HG02571 (cell line): ENCODE measurements around the gene TMEM107.
"Not testable (repeated sequence)": the region's sequence is repeated elsewhere in the genome, so short reads cannot be mapped to it uniquely, and the experiment has no call there.

Experiments
- ATAC-seq: cut with Tn5 transposase; IDR thresholded peaks from one replicate; pipeline ENCODE4 v1.9.1; 2021; ENCODE audit warnings: mild to moderate bottlenecking, moderate library complexity; ENCODE audit not compliant: unreplicated experiment

TMEM107 gene

DNA sequence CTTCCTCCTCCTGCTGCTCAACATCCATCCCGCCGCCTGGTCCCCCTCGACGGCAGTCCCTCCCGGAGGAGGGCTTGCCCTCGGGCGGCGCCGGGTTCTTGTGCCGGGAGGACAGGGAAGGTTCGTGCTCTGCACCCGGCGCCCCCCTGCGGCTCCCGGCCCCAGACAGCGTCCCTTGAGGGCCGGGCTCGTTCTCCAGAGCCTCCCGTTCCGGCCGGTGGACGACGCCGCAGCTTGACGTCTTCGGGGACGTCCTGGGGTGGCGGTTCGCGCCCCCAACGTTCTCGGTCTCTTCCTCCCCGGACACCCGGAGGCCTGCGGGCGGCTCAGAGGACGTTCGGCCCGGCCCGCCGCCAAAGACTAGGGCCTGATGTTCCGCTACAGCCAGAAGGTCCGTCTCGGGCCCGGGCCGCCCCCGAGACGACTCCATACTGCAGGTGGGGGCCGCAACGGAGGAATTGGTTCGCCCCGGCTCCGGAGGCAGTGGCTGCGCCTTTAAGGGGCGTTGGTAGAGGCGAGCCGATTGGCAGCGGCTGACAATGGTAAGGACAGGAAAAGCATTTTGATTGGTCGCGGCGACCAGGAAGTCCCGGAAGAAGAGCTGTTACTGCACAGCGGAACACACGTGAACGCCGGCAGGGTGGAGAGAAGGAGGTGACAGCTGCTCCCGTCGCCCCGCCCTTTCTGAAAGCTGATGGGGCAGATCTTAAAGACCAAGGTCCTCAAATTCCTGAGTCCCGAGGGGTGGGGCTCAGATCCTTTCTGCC lies 13.7 kb upstream of the TMEM107 start, which contains the start of gene BORCS6:
TSS of gene BORCS6 (minus strand) at position 470 of the 767 bp plus-strand sequence. CDS start at position 430, 40 bp downstream.
- ATAC-seq, result peak; percentile 42

DNA sequence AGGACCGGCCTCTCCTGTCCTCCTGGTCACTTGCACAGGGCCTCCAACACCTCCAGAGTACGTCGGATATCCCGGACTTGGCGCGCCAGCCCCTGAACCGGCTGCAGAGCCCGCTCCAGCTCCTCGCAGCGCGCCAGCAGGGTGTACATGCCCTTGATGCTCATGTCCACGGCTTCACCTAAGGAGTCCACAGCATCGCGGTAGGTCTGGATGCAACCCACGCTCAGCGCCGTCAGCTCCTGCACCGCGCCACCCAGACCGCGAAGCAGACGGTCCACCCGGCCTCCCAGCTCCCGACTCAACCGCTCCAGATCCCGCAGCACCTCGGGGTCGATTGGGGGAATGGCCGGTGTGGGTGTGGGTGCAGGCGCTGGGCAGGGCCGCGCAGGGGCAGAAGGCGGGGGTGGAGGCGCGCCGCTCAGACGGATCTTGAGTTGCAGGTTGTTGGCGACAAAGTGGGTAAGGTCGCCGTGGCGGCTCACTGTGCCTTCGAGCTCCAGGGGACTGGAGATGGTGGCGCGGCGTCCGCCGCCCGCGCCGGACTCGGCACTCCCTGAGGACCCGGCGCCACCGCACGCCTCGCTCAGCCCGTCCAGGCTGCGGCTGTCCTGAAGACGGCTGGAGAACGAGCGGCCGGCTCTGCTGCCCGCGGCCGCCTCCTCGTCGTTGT lies 13.0 kb upstream of the TMEM107 start:
- ATAC-seq, result no peak

DNA sequence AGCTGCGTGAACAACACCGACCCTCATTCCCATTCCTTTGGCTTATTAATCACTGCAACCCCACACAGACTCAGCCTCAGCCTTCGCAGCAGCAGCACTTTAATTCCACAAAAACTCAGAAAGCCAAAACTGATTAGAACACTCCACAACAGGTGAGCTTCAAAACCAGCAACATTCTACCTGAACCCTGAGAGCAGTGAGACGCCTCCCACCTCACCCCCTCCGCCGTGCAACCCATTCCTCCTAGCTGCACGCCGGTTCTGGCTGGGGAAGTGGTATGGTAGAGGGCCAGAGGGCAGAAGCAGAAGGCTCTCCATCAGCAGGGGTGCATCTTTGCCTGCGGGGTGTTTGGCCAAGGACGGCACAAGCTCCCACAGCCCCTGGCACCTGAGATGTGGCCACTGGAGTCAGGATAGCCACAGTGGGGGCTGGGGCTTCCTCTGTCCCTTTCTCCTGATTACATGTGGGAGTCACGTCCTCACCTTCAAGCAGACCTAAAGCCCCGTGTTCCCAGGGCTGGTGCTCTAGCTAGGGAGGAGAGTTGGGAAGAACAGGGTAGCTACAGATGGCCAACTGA lies 12.2 kb upstream of the TMEM107 start:
- ATAC-seq, result no peak

DNA sequence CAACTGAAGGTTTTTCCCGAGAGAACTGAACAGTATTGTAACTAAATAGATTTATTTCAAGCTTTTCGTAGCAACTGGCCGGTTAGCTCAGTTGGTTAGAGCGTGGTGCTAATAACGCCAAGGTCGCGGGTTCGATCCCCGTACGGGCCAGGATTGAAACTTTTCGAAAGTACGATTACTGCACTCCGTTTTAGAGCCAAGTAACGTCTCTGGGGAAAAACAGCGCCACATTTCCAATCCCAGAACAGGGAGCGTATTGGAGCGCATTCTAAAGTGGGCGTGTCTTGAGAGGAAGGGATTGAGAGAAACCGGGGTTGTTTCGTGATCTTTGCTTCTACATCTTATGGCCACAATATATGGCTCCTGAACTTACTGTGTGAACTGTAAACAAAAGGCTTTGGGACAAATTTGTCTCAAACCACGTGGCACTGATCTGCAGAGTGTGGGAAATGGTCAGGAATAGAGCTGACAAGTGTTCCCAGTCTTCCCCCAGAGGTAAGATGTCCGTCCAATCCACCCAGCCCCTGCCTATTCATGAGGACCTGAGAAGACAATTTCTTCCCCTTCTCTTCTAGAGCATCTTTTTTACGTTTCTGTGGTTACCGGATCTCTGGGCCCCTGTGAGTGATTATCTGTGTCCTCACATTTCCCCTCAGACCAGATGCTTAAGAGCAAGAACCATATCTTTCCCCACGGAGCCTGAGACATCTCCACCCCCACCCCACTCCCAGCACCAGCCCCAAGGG lies 11.5 kb upstream of the TMEM107 start:
- peak; percentile 23 for ATAC-seq

DNA sequence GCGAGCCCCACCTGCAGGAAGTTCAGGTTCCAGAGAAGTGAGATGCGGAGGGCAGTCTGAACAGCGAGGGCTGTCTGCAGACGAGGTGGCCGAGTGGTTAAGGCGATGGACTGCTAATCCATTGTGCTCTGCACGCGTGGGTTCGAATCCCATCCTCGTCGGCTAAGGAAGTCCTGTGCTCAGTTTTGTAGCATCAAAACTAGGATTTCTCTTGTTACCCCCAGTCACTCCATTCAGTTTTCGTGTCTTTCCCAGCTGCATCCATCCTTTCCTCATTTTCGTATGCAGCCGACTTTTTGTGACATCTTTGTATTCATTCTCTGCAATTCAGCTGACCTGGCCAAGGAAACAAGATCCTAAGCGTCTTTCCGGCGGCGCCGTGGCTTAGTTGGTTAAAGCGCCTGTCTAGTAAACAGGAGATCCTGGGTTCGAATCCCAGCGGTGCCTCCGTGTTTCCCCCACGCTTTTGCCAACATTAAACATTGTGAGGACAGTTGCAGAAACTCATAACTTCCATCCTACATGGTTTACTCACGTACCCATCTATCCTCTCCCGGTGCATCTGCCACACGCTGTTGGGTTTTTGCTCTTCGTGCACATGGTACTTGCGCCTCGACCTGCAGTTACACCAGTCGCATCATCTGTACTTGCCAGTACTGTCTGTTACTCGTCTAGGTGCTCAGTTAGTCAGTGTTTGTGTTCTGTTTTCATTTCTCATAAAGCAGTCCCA lies 10.8 kb upstream of the TMEM107 start:
- peak; percentile 25 for ATAC-seq

DNA sequence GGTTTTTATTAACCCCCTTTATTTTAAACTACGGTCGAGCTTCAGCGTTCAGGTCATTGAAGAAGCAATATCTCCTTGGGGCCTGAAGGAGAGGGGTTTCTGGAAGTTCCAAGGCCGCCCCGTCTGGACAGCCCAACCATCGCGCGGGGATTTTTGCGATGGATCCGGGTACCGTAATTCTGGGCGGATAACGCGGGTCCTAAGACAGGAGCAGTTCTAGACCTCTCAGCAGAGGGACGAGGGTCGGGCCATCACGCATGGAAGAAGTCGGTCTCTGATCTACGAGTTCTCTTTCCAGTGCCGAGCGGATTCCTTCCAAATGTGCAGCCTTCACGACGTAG lies 10.2 kb upstream of the TMEM107 start:
- ATAC-seq, result no peak

DNA sequence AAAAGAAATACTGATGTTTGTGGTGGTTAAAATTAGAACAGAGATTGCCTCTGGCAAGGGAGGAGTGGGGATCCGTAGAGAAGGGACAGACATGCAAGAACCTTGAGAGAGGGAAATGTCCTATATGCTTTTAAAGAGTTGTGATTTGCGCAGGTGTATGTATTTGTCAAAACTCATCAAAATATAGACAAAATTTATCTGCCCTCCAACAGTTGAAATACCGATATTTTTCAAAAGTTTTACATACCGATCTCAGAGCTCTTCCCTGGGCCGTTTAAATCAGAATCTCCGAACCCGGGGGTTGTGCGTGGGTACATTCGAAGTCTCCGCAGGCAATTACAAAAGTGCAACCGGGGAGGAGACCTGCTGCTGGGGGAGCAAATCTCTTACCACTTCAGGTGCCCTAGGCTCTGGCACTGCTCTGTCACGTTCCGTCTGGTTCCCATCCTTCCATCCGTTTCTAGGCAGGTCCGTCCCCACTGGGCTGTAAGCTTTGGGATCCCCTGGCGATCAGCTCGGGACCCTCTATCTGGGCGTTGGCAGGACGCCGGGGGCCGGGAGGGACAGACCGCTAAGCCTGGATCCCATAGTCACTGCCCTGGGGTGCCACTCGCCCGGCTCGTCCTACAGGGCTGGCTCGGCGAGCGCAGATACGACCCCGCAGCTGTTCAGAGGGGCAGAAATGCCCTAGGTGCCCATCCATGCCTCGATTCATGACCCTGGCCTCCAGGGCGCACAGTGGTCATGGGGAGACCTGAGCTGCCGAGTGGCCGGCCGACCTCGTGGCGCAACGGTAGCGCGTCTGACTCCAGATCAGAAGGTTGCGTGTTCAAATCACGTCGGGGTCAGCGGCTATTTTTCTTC lies 9.6 kb upstream of the TMEM107 start:
- ATAC-seq, result no peak

DNA sequence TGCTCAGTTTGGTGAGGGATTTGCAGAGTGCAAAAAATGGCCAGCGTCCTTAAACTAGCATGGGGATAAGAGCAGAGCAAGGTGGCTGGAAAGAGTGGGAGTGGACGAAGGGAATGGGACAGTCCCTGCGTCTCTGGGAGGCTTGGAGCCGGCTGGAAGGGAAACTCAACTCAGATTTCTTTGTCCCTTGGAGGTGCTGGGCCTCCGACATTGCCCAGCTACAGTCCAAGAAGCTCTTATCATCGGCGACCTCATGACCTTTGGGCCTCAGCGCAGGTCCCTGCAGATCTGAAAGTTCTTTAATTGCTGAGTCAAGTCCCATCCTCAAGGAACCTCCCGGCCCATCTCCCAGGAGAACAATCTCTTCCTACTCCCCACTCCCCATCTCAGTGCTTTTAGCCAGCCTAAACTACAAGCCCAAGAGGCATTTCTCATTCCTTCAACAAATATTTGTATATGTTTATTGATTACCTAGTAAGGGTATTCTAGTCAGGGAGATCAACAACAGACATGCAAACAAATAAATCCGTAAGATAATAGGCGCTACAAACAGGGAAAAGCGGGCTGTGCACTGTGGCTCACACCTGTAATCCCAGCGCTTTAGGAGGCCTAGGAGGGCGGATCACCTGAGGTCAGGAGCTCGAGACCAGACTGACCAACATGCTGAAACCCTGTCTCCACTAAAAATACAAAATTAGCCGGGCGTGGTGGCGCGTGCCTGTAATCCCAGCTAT lies 985 bp upstream of the TMEM107 start:
- no peak for ATAC-seq

DNA sequence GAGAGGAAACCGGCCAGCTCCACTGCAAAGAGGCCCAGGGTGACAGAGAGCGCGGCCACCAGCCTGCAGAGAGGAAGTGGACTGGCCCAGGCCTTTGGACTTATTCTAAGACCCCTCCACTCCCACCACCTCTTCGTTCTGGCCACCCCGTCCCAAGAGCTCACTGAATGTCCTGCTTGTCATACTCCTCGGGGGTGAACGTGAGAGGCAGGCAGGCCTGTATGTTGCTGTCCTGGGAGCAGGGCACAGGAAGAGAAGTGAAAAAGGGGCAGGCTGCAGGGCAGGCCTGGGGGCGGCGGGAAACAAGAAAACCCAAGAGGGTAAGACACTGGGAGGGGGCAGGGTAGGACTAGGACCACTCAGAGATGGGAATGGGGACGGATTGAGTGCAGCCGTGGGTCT lies 384 bp downstream of the TMEM107 start:
- ATAC-seq, result no peak

DNA sequence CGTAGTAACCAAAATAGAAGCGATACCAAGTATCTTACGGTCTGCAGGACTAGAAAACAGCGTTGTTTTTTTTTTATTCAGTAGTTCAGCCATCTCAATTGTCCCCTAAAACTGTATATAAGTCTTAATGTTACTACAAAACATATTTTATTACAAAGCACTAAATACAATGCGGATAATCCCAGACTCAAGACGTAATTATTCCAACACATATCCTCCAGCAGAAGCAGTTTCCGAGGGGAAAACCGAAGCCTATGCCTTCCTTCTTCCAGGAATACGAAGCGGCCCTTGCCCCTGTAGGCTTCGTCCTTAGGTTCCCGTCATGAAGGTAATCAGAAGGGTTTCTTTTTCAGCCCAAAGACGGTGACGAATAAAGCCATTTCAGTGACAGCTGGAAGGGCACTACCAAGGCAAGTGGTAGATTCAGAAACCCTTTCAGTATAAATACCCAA lies 2.3 kb downstream of the TMEM107 start:
- ATAC-seq, result no peak

DNA sequence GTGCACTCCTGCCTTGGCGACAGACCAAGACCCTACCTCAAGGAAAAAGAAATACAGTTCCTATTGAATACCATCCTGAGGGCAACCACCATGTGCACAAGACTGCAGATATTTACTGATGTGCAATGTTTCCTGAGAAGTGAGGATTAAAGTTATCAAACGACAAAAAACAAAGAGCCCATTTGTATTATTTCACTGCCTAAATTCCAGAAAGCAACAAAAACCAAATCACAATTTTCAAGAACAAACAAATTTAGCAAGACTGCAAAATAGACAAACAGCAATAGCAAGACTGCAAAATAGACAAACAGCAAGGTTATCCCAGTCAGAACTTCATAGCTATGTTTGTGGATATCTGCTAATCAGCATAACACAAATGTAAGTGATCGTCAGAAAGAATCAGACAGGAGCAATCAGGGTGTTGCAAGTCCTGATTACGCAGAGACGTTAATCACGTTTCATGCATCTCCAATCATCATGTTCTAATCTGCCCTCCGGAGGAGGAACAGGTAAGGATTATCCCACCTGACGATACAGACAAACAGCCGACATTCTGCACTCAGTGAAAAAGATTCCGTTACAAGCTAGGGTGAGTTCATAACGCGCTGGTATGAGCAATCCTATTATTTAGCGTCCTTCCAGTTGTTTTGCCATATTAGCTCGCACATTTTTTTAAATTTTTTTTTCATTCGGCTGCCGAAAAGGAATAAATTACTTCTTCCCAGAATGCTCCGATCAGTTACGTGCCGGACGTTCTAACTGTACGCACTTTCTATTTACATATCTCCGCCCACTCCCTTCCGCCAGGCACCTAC lies 2.9 kb downstream of the TMEM107 start:
- ATAC-seq, result peak; percentile 63

DNA sequence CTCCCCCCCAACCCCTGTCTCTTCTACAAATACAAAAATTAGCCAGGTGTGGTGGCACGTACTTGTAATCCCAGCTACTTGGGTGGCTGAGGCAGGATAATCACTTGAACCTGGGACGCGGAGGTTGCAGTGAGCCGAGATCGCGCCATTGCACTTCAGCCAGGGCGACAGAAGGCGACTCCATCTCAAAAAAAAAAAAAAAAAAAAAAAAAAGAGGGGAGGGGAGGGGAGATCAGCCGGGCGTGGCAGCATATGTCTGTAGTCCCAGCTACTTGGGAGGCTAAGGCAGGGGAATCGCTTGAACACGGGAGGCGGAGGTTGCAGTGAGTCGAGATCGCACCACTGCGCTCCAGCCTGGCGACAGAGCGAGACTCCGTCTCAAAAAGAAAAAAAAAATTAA lies 6.0 kb downstream of the TMEM107 start:
- not testable (repeated sequence) for ATAC-seq

DNA sequence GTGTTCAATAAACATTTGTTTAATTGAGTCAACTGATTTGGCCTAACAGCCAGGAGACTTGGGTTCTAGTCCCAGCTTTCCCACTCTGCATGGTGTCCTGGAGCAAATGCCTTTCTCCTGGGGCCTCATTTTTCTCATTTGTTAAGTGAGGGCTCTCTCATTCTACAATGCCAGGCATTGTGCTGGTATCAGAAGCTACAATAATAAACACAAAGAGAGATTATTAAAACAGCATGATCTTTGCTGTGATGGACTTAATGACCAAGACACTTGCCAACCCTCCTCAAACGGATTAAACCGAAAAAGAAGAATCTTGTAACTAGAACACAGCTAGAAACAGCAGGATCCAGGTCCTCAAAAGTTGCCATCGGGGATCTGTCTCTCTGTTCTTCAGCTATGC lies 8.7 kb downstream of the TMEM107 start:
- no peak for ATAC-seq

DNA sequence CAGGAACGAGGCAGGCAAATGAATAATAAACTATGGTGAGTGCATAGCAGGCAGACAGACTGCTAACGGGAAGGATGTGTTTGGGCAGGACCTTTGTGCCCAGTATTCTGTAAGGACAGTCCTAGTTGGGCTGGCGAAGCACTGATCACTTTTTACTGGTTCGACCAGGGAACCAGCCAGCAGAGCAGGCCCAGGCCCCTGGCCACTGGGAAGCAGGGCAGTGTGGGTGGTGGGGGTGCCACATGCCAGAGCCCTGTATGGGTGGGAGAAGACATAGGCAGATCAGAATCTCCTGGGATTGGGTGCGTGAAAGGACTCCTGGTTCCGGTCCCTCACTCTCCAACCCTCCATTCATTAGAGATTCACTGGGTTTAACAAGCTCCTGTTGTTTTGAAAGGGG lies 9.4 kb downstream of the TMEM107 start:
- ATAC-seq, result no peak

DNA sequence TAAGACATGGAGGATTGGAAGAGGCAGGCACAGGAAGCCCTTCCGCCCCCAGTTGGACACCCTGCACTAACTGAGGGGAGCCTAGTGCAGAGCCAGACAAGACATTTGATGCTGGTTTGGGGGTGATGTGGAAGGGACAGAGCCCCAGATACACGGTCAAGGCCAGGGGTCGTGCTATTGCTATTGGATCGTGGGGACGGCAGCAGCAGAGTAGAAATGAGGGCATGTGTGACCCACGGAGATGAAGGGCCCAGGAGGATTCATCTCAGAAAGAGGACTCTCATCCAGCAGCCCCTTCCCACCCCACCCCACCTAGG lies 11.4 kb downstream of the TMEM107 start:
- ATAC-seq, result no peak

DNA sequence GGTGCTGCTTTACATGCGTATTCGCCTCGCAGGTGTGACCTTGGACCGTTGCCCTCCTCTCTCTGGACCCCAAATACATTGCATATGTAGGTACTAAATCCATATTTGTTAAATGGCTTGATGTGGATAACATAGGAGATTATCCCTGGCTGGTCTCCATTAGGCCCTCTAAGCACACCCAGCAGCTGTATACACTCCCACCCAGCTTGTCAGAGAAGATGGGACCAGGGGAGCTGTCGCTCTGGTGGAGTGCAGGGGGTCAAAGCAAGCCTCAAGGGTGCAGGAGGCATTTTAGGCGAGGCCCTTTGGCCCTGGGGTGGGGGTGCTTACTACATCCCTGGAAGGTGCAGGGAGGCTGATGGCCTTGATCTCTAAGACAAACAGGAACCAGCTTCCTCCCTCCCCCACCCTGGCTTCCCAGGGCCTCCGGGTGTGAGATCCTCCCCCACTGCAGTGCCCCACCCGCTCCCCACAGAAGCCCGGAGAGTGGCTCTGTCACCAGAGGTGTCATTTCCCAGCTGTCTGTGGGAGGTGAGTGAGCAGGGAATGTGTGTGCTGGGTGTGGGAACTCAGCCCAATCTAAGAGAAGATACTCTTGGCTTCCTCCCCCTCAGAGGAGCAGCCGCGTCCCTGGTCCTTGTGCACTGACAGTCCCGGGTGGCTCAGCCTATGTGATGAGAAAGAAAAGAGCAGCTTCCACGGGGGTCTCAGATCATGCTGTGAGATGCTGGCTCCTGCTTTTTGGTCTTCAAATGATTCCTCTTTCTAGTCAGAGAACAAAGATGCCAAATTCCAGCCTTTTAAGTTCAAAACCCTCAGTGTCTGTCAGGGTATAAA lies 12.0 kb downstream of the TMEM107 start:
- ATAC-seq, result no peak
